GM12875 (cell line): ENCODE measurements around the gene SYNE2.

Source experiments
- H3K4me3 ChIP-seq: one replicate; pipeline ENCODE4 v1.5.1; 2011; ENCODE audit warnings: low read depth, low read length, control low read depth
- TF ChIP-seq, protein P1 (sequence below): IDR thresholded peaks from 2 replicates; pipeline ENCODE4 v1.5.1; 2011; ENCODE audit warnings: low read depth, mild to moderate bottlenecking, control low read depth, inconsistent platforms, low read length, moderate library complexity, borderline replicate concordance; ENCODE audit not compliant: insufficient read depth

The SYNE2 gene

DNA sequence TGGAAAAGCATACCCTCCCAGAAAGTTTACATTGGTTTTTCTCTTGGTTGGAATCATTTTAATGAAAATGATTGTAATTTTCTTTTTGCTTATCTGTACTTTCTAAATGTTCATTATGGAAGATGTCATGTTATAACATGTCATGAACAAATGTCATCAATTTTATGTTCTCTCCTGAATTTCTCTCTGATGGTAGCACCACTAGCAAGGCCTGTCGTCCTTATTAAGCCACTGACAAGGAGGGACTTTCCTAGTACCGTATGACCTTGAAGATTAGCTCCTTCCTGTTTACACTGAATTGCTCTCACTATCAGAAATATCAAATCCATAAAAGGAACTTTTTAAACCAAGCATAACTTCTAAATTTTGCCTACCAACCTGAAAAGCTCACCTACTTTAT lies 342.4 kb downstream of the SYNE2 start:
- TF ChIP-seq, protein P1, sequence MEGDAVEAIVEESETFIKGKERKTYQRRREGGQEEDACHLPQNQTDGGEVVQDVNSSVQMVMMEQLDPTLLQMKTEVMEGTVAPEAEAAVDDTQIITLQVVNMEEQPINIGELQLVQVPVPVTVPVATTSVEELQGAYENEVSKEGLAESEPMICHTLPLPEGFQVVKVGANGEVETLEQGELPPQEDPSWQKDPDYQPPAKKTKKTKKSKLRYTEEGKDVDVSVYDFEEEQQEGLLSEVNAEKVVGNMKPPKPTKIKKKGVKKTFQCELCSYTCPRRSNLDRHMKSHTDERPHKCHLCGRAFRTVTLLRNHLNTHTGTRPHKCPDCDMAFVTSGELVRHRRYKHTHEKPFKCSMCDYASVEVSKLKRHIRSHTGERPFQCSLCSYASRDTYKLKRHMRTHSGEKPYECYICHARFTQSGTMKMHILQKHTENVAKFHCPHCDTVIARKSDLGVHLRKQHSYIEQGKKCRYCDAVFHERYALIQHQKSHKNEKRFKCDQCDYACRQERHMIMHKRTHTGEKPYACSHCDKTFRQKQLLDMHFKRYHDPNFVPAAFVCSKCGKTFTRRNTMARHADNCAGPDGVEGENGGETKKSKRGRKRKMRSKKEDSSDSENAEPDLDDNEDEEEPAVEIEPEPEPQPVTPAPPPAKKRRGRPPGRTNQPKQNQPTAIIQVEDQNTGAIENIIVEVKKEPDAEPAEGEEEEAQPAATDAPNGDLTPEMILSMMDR, result no peak
- H3K4me3 ChIP-seq, result no peak overlapping the region

GRCh38 chr14:64196056-64196455 lies 343.3 kb downstream of the SYNE2 start:
- TF ChIP-seq, protein P1, result no peak
- no peak overlapping the region for H3K4me3 ChIP-seq

DNA sequence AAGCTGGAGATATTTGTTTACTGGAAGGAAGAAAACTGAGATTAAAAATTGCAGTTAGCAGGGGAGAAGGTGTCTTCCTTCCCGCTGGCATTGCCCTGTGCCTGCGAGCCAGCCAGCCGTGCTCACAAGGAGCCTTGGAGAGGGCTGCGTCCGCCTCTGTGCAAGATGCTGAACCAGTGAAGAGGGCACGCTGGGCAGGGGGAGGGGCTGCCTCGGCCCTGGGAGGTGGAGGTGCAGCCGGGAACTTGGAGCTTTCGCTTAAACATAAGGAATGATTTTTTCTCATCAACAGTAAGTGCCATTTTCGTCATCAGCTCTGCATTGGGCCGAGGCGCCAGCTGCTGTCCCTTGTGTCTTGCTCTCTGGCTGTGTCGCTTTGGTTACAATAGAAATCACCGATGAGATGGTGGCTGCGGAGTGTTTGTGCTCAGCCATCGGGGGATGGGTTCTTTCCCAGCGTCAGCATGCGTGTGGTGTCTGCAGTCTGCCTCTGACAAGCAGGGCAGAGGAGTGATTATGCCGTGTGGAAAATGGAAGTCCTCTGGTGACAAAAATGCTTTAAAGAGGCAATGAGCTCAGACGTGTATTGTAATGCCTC lies 344.1 kb downstream of the SYNE2 start:
- TF ChIP-seq, protein P1, result no peak
- no peak overlapping the region for H3K4me3 ChIP-seq

DNA sequence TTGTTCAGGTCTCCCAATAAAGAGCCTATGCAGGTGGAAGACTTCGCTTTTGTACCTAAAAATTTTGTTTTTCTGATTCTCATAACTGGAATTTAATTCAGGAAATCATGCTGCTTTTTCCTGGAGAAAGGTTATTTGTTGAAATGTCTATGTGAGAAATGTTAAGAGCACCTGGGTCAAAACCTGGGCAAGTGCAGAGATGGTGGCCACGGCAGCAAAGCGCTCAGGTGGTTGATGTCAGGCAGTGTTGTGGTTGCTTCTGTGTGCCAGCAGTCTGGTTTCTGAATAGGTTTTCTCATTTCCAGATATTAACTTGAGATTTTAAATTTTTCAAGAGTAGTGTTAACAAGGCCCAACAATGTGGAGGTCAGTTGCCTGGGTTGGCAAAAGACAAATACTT lies 345.2 kb downstream of the SYNE2 start:
- TF ChIP-seq, protein P1, result no peak
- H3K4me3 ChIP-seq, result no peak overlapping the region

GRCh38 chr14:64198486-64198885 lies 345.7 kb downstream of the SYNE2 start:
- TF ChIP-seq, protein P1, result no peak

DNA sequence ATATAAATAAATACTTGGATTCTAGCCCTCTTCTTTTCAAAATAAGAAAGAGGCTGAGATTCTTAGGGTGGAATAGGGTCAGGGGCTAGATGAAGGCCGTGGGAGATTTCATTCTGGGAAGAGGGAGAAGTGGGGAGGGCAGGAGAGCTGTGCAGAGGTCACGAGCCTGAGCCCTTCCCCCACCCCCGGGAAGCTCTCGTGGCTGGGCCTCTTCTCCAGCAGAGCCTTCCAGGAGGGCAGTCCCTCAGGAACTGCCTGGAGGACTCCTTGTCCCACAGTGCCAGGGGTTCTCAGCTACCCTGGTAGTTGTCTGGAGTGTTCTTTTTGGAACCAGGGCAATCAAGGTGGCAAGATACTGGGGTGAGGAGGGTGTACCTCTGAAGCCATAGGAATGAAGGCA lies 347.4 kb downstream of the SYNE2 start:
- no peak overlapping the region for H3K4me3 ChIP-seq
- TF ChIP-seq, protein P1, result no peak

More at GRCh38 chr14:64198486-64198885, 345.7 kb downstream of the SYNE2 start:
- H3K4me3 ChIP-seq, result no peak overlapping the region

GRCh38 chr14:64201296-64201695 lies 348.5 kb downstream of the SYNE2 start:
- TF ChIP-seq, protein P1, result no peak
- H3K4me3 ChIP-seq, result no peak overlapping the region
